ENCODE data around the gene PNPLA2. TPM values are rescaled to one million over a fixed set of nuclear protein-coding genes. Genes with fewer than 3 reads are reported as not detected.

Gene PNPLA2
- polyA plus RNA-seq, 1 donor, result 27.6 TPM

GRCh38 chr11:873706-874105 lies 55.0 kb downstream of the PNPLA2 start:
- DNase-seq (ENCODE audit: low read depth), result no peak

Other genes with a start within 250 kb of the PNPLA2 start
- 18.4 TPM for gene PHRF1, start 242.4 kb upstream of the PNPLA2 start, polyA plus RNA-seq (ENCODE audit: insufficient read length)
- gene IRF7, start 203.0 kb upstream of the PNPLA2 start, polyA plus RNA-seq (ENCODE audit: insufficient read length), result 14.9 TPM
- 1.9 TPM for gene CDHR5, start 194.0 kb upstream of the PNPLA2 start, polyA plus RNA-seq (ENCODE audit: insufficient read length)
- gene SCT, start 191.7 kb upstream of the PNPLA2 start, polyA plus RNA-seq (ENCODE audit: insufficient read length), result 97.2 TPM
- 1.1 TPM for gene DRD4, start 181.6 kb upstream of the PNPLA2 start, polyA plus RNA-seq (ENCODE audit: insufficient read length)
- 28.7 TPM for gene DEAF1, start 123.7 kb upstream of the PNPLA2 start, polyA plus RNA-seq (ENCODE audit: insufficient read length)
- 17.0 TPM for gene TMEM80, start 123.1 kb upstream of the PNPLA2 start, polyA plus RNA-seq (ENCODE audit: insufficient read length)
- gene EPS8L2, start 112.7 kb upstream of the PNPLA2 start, polyA plus RNA-seq (ENCODE audit: insufficient read length), result 2.0 TPM
- 59.5 TPM for gene TALDO1, start 71.5 kb upstream of the PNPLA2 start, polyA plus RNA-seq (ENCODE audit: insufficient read length)
- 40.5 TPM for gene GATD1, start 41.4 kb upstream of the PNPLA2 start, polyA plus RNA-seq (ENCODE audit: insufficient read length)
- 0.70 TPM for gene CEND1, start 28.8 kb upstream of the PNPLA2 start, polyA plus RNA-seq (ENCODE audit: insufficient read length)
- 9.2 TPM for gene SLC25A22, start 20.6 kb upstream of the PNPLA2 start, polyA plus RNA-seq (ENCODE audit: insufficient read length)
- gene PIDD1, start 13.7 kb upstream of the PNPLA2 start, polyA plus RNA-seq (ENCODE audit: insufficient read length), result 11.2 TPM
- gene RPLP2, start 8.9 kb upstream of the PNPLA2 start, polyA plus RNA-seq (ENCODE audit: insufficient read length), result 1,639 TPM
- 17.6 TPM for gene CRACR2B, start 9.0 kb downstream of the PNPLA2 start, polyA plus RNA-seq (ENCODE audit: insufficient read length)
- gene CD151, start 14.0 kb downstream of the PNPLA2 start, polyA plus RNA-seq (ENCODE audit: insufficient read length), result 155 TPM
- gene POLR2L, start 23.6 kb downstream of the PNPLA2 start, polyA plus RNA-seq (ENCODE audit: insufficient read length), result 109 TPM
- gene TSPAN4, start 23.9 kb downstream of the PNPLA2 start, polyA plus RNA-seq (ENCODE audit: insufficient read length), result 44.0 TPM
- gene CHID1, start 91.9 kb downstream of the PNPLA2 start, polyA plus RNA-seq (ENCODE audit: insufficient read length), result 61.4 TPM
- gene AP2A2, start 107.0 kb downstream of the PNPLA2 start, polyA plus RNA-seq (ENCODE audit: insufficient read length), result 43.8 TPM
- 0.25 TPM for gene MUC6, start 217.8 kb downstream of the PNPLA2 start, polyA plus RNA-seq (ENCODE audit: insufficient read length)